Endothelial cell of umbilical vein (primary cell): ENCODE measurements around the gene VPS16.
"Not testable (repeated sequence)": the region's sequence is repeated elsewhere in the genome, so short reads cannot be mapped to it uniquely, and the experiment has no call there.

ENCODE experiments used
- CTCF ChIP-seq, 2 donors: IDR thresholded peaks; 1 replicate in 1 of 2; 2 replicates in 1 of 2; pipeline ENCODE4 v1.5.1; 2011; ENCODE audit warnings: low read length in 2 of 2, mild to moderate bottlenecking in 2 of 2, moderate library complexity in 2 of 2, control low read depth in 1 of 2, inconsistent platforms in 1 of 2, low read depth in 1 of 2; ENCODE audit not compliant: insufficient read depth in 1 of 2; ENCODE audit errors: extremely low read depth in 1 of 2
- EZH2 ChIP-seq: IDR thresholded peaks from 2 replicates; pipeline ENCODE4 v1.6.1; 2012; ENCODE audit warnings: borderline replicate concordance, low read depth, mild to moderate bottlenecking, moderate library complexity, low read length, inconsistent platforms; ENCODE audit not compliant: severe bottlenecking
- FOS ChIP-seq: IDR thresholded peaks from 2 replicates; pipeline ENCODE4 v1.6.1; 2011; ENCODE audit warnings: mild to moderate bottlenecking, low read length, moderate library complexity, borderline replicate concordance; ENCODE audit not compliant: insufficient read depth
- JUN ChIP-seq: IDR thresholded peaks from 2 replicates; pipeline ENCODE4 v1.6.1; 2011; ENCODE audit warnings: borderline replicate concordance, low read depth; ENCODE audit not compliant: insufficient read length, insufficient read depth
- MAX ChIP-seq: IDR thresholded peaks from 2 replicates; pipeline ENCODE4 v1.6.1; 2011; ENCODE audit not compliant: insufficient read depth, insufficient read length
- MYC ChIP-seq: IDR thresholded peaks from one replicate; pipeline ENCODE4 v1.6.1; 2011; ENCODE audit warnings: mild to moderate bottlenecking, low read depth, low read length
- POLR2A ChIP-seq: IDR thresholded peaks from 2 replicates; pipeline ENCODE4 v1.6.1; 2012; ENCODE audit warnings: low read depth, mild to moderate bottlenecking, control low read depth, low read length
- POLR2AphosphoS5 ChIP-seq: IDR thresholded peaks from 2 replicates; pipeline ENCODE4 v1.6.1; 2012; ENCODE audit warnings: low read depth, mild to moderate bottlenecking, control low read depth, low read length, moderate library complexity; ENCODE audit not compliant: insufficient read depth

- not testable (repeated sequence) for TF ChIP-seq FOS; CTCF (IDR thresholded peaks at IDR 0.05; ENCODE audit: extremely low read depth in 1 of 2, insufficient read depth in 1 of 2, low read depth in 1 of 2, low read length in 2 of 2); POLR2A; POLR2AphosphoS5; MAX; MYC; EZH2; JUN
Observed at GRCh38 chr20:2831206-2831605, 9.3 kb upstream of the VPS16 start.
